HTR-8/SVneo (cell line): Measurements from ENCODE around the gene DPP10.
"Not testable (repeated sequence)": the region's sequence is repeated elsewhere in the genome, so short reads cannot be mapped to it uniquely, and the experiment has no call there.

Experiments used
- DNase-seq: peaks from one replicate; pipeline ENCODE4 v3.0.0; 2011; ENCODE audit warnings: low spot score, mixed read lengths; ENCODE audit not compliant: insufficient read length
- FAIRE-seq: peaks from 2 replicates; lab custom pipeline; 2011; peaks lifted over from hg19 to GRCh38; lab: Jason Lieb, UNC

The DPP10 gene

GRCh38 chr2:114699423-114699944 lies 257.0 kb downstream of the DPP10 start:
- FAIRE-seq: no peak

DNA sequence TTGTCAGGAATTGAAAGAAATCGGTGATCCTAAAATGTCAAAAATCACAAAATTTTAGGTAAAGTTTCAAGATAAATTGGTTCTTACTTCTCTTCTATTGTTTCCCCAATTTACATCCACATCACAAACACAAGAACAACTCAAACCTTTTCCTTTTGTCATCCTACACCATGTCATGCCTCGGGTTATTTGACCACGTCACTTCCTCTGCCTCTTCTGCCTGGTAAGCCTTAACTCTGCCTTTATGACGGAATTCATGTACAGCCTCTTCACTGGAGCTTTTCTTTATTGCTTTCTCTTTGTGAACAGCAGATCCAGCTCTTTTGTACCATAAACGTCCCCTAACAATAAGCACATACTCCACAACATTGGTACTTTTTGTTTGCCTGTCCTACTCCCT lies 258.0 kb downstream of the DPP10 start:
- FAIRE-seq (no peak), DNase-seq (no peak)

More at GRCh38 chr2:114699423-114699944, 257.0 kb downstream of the DPP10 start:
- DNase-seq: no peak

- no peak for DNase-seq
- no peak for FAIRE-seq
Observed at GRCh38 chr2:114709936-114710850, 267.8 kb downstream of the DPP10 start.

- DNase-seq: no peak
- FAIRE-seq: no peak
Observed at GRCh38 chr2:114714313-114714712, 271.9 kb downstream of the DPP10 start.

GRCh38 chr2:114717049-114717448 lies 274.6 kb downstream of the DPP10 start:
- FAIRE-seq: no peak
- no peak for DNase-seq

DNA sequence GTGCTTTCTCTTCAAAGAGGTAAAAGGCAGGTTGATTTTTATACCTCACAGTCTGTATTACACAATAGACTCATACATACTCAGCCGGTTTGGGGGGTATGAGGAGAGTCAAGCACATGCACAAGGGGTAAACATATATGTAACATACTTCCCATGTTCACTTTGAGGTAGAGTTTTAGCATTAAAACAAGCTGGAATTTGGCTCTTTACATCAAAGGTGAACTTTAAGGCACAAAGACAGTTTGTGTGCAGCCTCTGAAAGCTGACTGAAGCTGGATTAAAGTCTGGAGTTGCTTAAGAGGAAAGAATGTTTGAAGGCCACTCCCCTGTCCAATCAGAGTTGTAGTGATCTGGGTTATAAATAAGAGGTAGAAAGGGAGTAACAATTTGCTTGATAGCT lies 282.0 kb downstream of the DPP10 start:
- FAIRE-seq (no peak), DNase-seq (no peak)

DNA sequence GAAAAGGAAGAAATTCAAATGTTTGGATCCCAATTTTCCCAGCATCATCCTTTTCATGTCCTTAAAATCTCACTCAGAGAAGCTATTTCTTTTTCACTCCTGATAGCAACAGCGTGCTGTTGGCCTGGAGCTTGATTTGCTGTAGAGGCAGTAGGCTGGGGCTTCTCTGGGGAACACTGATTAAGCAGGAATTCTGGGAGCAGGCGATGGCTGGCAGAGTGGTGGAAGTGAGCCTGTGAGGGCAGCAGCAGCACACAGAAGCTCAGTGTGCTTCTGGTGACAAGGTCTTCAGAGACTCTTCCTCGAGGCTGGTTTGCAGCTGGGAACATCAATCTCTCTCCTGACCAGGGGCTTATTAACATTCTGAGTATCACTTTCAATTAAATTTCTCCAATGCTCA lies 284.6 kb downstream of the DPP10 start:
- DNase-seq (no peak), FAIRE-seq (no peak)

GRCh38 chr2:114728372-114728771 lies 285.9 kb downstream of the DPP10 start:
- DNase-seq (no peak), FAIRE-seq (no peak)

GRCh38 chr2:114729026-114729425 lies 286.6 kb downstream of the DPP10 start:
- DNase-seq (no peak), FAIRE-seq (no peak)

DNA sequence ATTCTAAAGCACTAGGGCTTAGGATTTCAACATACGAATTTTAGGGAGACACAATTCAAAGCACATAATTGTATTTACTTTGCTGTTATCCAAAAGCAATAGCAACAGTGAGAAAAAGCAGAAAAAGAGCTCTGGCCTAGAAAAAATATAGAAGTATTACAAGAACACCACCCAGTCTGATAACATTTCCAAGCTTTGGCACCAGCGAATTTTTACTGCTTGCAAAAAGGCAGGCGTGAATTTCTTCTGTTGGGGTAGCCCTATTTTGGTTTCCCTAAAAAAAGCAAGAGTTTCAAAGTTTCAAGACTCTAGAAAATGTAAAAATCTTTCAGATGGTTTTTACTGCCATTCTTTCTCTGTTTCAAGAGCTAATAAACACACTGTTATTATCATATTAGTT lies 292.7 kb downstream of the DPP10 start:
- FAIRE-seq (no peak), DNase-seq (no peak)

GRCh38 chr2:114742245-114742644 lies 299.8 kb downstream of the DPP10 start:
- no peak for FAIRE-seq
- no peak for DNase-seq

- DNase-seq: no peak
- no peak for FAIRE-seq
Observed at GRCh38 chr2:114745700-114746099, 303.3 kb downstream of the DPP10 start.

DNA sequence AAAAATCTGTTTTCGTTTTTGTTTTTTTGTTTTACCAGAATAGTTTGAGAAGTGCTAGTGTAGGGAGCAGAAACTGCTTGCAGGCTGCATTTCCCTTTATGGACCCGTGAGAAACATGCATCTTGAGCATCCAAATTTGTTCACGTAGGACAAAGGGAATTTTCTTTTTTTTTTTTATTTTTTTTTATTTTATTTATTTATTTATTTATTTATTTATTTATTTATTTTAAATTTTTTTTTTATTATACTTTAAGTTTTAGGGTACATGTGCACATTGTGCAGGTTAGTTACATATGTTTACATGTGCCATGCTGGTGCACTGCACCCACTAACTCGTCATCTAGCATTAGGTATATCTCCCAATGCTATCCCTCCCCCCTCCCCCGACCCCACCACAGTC lies 305.7 kb downstream of the DPP10 start:
- not testable (repeated sequence) for FAIRE-seq, DNase-seq

DNA sequence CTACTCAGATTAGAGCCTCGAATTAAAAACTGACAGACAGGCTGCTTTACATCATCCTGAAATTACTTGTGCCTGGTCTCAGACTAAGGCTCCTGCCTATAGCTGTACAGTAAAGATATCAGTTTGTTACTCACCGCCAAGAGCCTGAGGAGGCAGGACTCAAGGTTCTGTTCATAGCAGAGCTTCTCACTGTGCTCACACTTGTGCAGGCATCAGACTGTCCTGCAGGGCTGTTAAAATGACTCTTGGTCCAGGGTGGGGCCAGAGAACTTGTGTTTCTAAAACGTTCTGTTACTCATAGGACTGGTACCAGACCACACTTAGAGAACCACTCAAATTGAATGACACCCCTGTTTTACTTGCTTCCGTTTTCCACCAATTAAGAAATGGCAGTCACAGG lies 310.0 kb downstream of the DPP10 start:
- FAIRE-seq (no peak), DNase-seq (no peak)

DNA sequence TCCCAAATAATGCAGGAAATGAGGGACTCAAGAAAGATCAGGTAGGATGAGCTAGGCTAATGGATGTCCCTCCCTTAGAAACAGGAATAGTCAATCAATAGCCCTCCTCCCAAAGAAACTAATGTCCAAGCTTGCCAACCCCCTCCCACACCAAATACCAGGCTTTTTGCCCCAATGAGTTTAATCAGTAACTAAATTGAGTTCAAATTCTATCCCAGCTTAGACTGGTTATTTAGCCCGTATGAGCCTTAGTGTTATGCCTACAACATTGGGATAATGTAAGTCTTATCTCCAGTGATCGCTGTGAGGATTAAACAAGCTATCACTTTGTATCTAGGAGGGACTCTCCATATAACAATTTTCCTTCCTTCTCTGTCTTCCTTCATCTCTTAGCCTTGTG lies 310.7 kb downstream of the DPP10 start:
- DNase-seq: no peak
- FAIRE-seq: no peak

GRCh38 chr2:114754907-114755563 lies 312.6 kb downstream of the DPP10 start:
- DNase-seq (no peak), FAIRE-seq (no peak)

GRCh38 chr2:114762376-114762775 lies 319.9 kb downstream of the DPP10 start:
- FAIRE-seq: no peak
- DNase-seq: no peak

DNA sequence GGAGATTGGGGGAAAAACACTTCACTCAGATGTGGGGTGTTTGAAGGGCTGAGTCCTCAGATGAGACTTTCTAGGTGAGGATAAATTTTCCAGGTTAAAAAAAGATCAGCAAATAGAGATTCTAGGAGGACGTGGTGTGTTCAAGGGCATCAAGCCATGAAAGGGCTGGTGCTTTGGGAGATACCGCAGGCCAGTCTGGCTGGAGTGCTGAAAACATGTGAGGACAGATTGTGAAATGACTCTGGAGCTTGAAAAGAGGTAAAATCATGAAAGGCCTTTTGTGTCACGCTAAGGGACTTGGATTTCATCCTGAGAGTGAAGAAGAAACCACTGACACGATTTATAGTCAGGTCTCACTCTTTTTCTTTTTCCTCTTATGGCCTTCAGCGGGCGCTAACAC lies 320.5 kb downstream of the DPP10 start:
- no peak for DNase-seq
- FAIRE-seq: no peak

DNA sequence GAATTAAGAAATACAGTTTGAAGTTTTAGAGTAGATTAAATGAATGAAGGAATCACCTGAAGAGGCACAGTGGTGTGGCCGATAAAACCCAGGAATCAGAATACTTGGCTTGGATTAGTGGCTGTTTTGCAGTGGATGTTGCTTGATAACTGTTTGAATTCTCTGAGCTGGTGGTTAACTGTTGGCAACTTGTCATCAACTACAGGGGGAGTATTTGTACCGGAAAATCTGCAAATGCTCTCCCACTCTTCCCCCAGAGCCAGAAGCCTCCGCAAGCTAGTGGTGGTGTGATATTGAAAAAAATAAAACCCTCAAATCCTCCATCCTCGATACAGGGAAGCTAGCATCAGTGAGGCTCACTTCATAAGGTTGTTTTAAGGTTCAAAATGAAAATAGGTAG lies 326.7 kb downstream of the DPP10 start:
- no peak for DNase-seq
- no peak for FAIRE-seq

DNA sequence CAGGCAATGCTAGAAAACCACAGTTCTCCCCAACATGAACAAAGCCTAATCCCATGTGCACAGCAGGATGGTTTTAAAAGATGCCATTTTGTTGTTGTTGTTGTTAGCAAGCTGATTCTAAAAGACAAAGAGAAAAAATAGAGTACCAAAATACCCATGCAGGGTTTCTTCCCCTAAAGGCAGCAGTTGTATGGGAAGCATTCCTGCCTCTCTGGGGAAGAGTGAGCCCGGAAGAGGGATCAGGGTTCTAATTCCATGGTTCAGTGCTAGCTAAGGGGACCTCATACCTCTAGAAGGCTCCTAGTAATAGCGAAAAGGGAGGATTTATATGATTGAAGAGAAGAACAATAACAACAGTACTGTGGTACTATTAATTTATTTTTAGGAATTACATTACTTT lies 327.6 kb downstream of the DPP10 start:
- DNase-seq (no peak), FAIRE-seq (no peak)

- DNase-seq: no peak
- FAIRE-seq: no peak
Observed at GRCh38 chr2:114784046-114784445, 341.6 kb downstream of the DPP10 start.
